ENCODE measurements around the gene ZER1.
A peak's percentile ranks its signal among the peaks of the same experiment; 100 is the strongest.

Gene ZER1

GRCh38 chr9:128723866-128724743 is 47.6 kb downstream of the ZER1 start, which contains the start of gene ZDHHC12:
Gene ZDHHC12, minus strand, starts transcription at chr9:128724127. Its CDS starts 34 bp downstream, at chr9:128724093.
- POLR2A ChIA-PET = no interaction called here
- DNase-seq (ENCODE audit: low read depth, low spot score) = peak; percentile 37
- peak within 1 kb of the TSS; percentile 74 for H3K4me3 ChIP-seq (ENCODE audit: low read depth, low read length)
- CTCF ChIA-PET = interaction anchor here (0.7 to 3.2 kb wide), 7 partner anchors 9 to 94 kb away, joined by 3 to 46 read pairs (median 8); partner anchors contain the start of genes ENDOG and PKN3
- TF ChIP-seq, protein P1, sequence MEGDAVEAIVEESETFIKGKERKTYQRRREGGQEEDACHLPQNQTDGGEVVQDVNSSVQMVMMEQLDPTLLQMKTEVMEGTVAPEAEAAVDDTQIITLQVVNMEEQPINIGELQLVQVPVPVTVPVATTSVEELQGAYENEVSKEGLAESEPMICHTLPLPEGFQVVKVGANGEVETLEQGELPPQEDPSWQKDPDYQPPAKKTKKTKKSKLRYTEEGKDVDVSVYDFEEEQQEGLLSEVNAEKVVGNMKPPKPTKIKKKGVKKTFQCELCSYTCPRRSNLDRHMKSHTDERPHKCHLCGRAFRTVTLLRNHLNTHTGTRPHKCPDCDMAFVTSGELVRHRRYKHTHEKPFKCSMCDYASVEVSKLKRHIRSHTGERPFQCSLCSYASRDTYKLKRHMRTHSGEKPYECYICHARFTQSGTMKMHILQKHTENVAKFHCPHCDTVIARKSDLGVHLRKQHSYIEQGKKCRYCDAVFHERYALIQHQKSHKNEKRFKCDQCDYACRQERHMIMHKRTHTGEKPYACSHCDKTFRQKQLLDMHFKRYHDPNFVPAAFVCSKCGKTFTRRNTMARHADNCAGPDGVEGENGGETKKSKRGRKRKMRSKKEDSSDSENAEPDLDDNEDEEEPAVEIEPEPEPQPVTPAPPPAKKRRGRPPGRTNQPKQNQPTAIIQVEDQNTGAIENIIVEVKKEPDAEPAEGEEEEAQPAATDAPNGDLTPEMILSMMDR (IDR thresholded peaks at IDR 0.05; ENCODE audit: insufficient read depth, low read length, missing control alignments) = no peak

DNA sequence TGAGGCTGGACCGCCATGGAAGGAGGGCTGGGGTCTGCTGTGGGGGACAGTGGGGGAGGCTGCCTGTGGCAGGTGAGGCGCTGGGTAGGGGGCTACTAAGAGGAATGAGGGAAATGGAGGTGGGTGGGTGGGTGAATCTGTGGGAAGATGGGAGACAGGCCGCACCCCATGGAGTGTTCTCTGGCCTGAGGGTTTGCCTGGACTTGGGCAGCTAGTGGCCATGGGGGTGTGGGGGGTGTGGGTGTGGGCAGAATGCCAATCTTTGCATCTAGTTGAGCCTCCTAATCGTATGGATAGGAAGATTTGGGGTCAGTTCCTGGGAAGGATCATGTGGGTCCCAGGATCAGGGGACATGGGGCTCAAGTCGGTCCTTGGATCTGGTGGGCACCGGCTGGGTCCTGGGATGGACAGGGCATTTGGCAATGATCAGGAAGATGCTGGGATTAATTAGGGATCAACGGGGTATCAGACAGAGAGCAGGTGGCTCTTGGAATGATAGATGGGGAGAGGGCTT is 48.3 kb downstream of the ZER1 start:
- DNase-seq (ENCODE audit: low read depth, low spot score) = no peak
- TF ChIP-seq, protein P1 (IDR thresholded peaks at IDR 0.05; ENCODE audit: insufficient read depth, low read length, missing control alignments) = no peak
- peak overlapping the region; percentile 74 for H3K4me3 ChIP-seq (ENCODE audit: low read depth, low read length)
- POLR2A ChIA-PET = no interaction called here
- CTCF ChIA-PET = interaction anchor here (0.7 to 3.2 kb wide), 5 partner anchors 9 to 95 kb away, joined by 4 to 46 read pairs (median 8); partner anchors contain the start of gene ENDOG

DNA sequence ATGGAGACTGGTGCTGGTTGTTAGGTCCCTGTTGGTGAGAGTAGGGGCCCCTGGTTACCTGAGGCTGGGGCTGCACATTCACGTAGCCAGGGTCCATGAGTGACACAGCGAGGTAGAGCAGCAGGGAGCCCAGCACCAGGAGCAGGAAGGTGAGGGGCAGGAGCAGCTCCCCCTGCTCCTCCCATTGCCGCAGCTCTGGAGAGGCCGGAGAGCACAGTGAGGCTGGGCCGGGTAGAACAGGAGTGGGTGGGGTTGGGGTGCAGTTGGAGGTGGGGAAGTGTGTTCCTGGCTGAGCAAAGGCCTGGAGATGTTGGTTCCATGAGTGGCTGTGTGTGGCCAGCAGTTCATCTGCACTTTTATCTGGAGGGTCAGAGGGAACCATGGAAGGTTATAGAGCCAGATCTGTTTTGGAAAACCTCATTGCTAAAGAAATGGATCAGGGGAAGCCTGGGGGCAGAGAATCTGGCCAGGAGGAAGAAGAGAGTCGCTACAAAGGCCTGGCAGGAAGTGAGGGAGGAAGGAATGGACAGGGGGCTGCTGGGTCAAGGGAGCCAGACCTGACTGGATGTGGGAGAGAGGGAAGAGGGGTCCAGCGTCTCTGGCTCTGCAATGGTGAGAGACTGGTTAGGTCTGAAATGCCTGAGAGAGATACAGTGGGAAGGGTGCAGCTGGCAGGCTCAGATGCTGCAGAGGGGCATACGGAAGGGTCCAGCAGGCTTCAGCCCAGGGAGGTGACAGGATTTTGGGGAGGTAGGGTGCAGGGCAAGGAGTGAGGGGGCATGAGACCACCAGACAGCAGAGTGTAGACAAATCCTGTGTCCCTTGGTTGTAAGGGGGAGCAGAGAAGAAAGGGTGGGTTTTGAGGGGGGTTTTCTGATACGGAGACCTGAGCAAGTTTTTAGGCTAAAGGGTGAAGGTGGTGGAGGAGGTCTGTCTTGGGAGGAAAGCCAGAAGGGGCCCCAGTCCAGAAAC is 49.1 kb downstream of the ZER1 start:
- DNase-seq (ENCODE audit: low read depth, low spot score) = no peak
- TF ChIP-seq, protein P1 (IDR thresholded peaks at IDR 0.05; ENCODE audit: insufficient read depth, low read length, missing control alignments) = no peak
- no peak overlapping the region; the same call in 1 of the 2 replicates for H3K4me3 ChIP-seq (ENCODE audit: low read depth, low read length)
- ChIA-PET POLR2A (no interaction called here), CTCF (interaction anchor here (2.0 kb wide), 1 partner anchor 10 kb away, joined by 7 read pairs; no protein-coding TSS in a partner anchor)

DNA sequence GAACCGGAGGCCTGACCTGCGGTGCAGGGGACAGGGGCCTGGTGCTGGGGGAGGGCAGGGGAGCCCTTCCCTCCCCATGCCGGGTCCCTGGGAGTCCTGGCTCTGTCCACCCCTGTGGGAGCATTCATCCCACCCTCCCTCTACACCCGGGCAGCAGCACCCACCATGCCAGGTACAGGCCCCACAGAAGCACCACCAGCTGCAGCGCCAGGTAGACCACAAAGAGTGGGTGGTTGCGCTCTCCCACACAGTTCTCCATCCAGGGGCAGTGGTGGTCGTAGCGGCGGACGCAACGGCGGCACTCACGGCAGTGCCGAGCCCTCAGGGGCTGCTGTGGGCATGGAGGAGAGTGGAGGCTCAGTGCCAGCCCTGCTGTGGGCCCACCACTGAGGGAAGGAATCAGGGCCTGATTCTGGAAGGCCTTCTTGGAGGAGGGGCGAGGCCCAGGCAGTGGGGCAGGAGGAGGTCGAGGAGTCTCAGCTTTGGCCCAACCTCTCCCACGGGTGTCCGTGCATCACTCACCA is 50.2 kb downstream of the ZER1 start:
- ChIA-PET CTCF (interaction anchor here (2.0 kb wide), 1 partner anchor 11 kb away, joined by 7 read pairs; no protein-coding TSS in a partner anchor), POLR2A (no interaction called here)
- TF ChIP-seq, protein P1 (IDR thresholded peaks at IDR 0.05; ENCODE audit: insufficient read depth, low read length, missing control alignments) = no peak
- no peak overlapping the region for H3K4me3 ChIP-seq (ENCODE audit: low read depth, low read length)
- DNase-seq (ENCODE audit: low read depth, low spot score) = no peak

DNA sequence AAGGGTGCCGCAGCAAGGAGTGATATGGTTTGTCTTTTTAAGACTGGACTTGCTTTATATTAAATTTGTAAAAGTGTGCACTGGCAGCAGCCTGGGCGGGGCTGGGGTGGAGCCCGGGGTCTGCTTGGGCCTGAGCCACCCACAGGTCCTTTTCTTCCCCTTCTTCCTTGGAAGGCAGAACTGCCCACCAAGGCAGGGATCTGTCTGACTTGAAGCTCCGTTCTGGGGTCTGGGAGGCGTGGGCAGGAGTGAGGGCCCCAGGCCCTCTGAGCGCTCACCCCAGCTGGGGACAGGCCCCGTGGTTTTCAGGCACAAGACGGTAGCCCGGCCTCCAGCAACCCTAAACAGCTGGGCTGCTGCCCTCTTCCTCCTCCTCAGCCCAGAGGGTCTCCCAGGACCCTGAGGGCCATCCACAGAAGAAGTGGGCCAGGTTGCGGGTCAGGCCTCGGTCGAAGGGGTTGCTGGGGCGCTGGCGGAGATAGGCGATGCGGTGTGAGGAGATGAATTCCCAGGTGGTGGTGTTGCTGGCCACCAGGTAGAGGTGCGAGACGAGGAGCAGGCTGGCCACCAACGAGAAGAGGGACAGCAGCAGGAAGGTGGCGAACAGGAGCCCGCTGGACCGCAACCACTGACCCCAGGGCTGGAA is 50.8 kb downstream of the ZER1 start:
- ChIA-PET CTCF (interaction anchor here (2.0 kb wide), 1 partner anchor 12 kb away, joined by 7 read pairs; no protein-coding TSS in a partner anchor), POLR2A (no interaction called here)

More for the DNA sequence above, 50.8 kb downstream of the ZER1 start:
- H3K4me3 ChIP-seq (ENCODE audit: low read depth, low read length) = no peak overlapping the region
- TF ChIP-seq, protein P1 (IDR thresholded peaks at IDR 0.05; ENCODE audit: insufficient read depth, low read length, missing control alignments) = no peak
- no peak for DNase-seq (ENCODE audit: low read depth, low spot score)

Data from AG04449 (cell line).